HPDE6-E6E7 (cell line): ENCODE results near the gene TRABD2B.

ENCODE experiments used
- DNase-seq: peaks from one replicate; pipeline ENCODE4 v3.0.0; 2011; ENCODE audit warnings: missing footprints; ENCODE audit errors: extremely low spot score

Gene TRABD2B

GRCh38 chr1:47997289-47998200, at the start of gene TRABD2B:
Gene TRABD2B (minus strand): TSS chr1:47997385.
- DNase-seq = peak; percentile 66

- no peak for DNase-seq
Measured at GRCh38 chr1:48044311-48044710, 47.1 kb upstream of the TRABD2B start.

- DNase-seq = no peak
Measured at GRCh38 chr1:48043622-48044021, 46.4 kb upstream of the TRABD2B start.

GRCh38 chr1:48040154-48040553, 43.0 kb upstream of the TRABD2B start:
- DNase-seq = no peak

GRCh38 chr1:48039088-48040054, 42.2 kb upstream of the TRABD2B start:
- no peak for DNase-seq

GRCh38 chr1:48038270-48038767, 41.1 kb upstream of the TRABD2B start:
- no peak for DNase-seq

GRCh38 chr1:48036710-48037355, 39.6 kb upstream of the TRABD2B start:
- DNase-seq = no peak

GRCh38 chr1:48035371-48036141, 38.4 kb upstream of the TRABD2B start:
- DNase-seq = no peak

- no peak for DNase-seq
Measured at GRCh38 chr1:48033495-48034045, 36.4 kb upstream of the TRABD2B start.

GRCh38 chr1:48031676-48032075, 34.5 kb upstream of the TRABD2B start:
- no peak for DNase-seq

- DNase-seq = no peak
Measured at GRCh38 chr1:48030696-48031365, 33.6 kb upstream of the TRABD2B start.

GRCh38 chr1:48030211-48030610, 33.0 kb upstream of the TRABD2B start:
- no peak for DNase-seq

GRCh38 chr1:48028218-48029069, 31.3 kb upstream of the TRABD2B start:
- no peak for DNase-seq

GRCh38 chr1:48027533-48027835, 30.3 kb upstream of the TRABD2B start:
- DNase-seq = no peak

- no peak for DNase-seq
Measured at GRCh38 chr1:48026701-48027532, 29.7 kb upstream of the TRABD2B start.

- no peak for DNase-seq
Measured at GRCh38 chr1:48026275-48026674, 29.1 kb upstream of the TRABD2B start.

- no peak for DNase-seq
Measured at GRCh38 chr1:48025076-48025475, 27.9 kb upstream of the TRABD2B start.

- DNase-seq = no peak
Measured at GRCh38 chr1:48023488-48023887, 26.3 kb upstream of the TRABD2B start.
